Measurements from ENCODE around the gene ITGB7.

DNA sequence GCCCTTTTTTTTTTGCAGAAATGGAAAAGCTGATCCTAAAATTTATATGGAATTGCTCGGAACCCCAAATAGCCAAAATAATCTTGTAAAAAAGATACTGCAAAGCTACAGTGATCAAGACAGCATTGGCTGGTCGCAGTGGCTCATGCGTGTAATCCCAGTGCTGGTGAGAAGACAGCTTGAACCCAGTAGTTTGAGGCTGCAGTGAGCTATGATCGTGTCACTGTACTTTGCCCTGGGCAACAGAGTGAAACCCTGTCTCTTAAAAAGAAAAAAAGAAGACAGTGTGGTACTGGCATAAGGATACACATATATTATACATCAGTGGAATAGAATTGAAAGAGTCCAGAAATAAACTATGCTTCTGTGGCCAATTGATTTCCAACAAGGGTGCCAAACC is 5.4 kb downstream of the ITGB7 start:
- no peak for TF ChIP-seq POLR2A (IDR thresholded peaks at IDR 0.05)
- TF ChIP-seq, protein P1, sequence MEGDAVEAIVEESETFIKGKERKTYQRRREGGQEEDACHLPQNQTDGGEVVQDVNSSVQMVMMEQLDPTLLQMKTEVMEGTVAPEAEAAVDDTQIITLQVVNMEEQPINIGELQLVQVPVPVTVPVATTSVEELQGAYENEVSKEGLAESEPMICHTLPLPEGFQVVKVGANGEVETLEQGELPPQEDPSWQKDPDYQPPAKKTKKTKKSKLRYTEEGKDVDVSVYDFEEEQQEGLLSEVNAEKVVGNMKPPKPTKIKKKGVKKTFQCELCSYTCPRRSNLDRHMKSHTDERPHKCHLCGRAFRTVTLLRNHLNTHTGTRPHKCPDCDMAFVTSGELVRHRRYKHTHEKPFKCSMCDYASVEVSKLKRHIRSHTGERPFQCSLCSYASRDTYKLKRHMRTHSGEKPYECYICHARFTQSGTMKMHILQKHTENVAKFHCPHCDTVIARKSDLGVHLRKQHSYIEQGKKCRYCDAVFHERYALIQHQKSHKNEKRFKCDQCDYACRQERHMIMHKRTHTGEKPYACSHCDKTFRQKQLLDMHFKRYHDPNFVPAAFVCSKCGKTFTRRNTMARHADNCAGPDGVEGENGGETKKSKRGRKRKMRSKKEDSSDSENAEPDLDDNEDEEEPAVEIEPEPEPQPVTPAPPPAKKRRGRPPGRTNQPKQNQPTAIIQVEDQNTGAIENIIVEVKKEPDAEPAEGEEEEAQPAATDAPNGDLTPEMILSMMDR (IDR thresholded peaks at IDR 0.05), result no peak

All from lower leg skin (tissue), 3 donors.